BJ (cell line): ENCODE results near the gene ZBTB20. TPM values are rescaled to one million over a fixed set of nuclear protein-coding genes. Genes with fewer than 3 reads are reported as not detected.

Experiments used
- CTCF ChIA-PET: fragments of 350-600 bp; formaldehyde crosslinking; extraction: SDS; loops from one replicate; lab custom pipeline; 2021; ENCODE audit warnings: antibody characterized with exemption, inconsistent platforms; lab: Yijun Ruan, JAX
- POLR2A ChIA-PET: fragments of 300-600 bp; sonication (Branson Sonifier 250); formaldehyde crosslinking; extraction: SDS; loops from one replicate; lab custom pipeline; 2021; ENCODE audit warnings: antibody characterized with exemption; lab: Charles Lee
- DNase-seq: peaks from one replicate; pipeline ENCODE4 v3.0.0-alpha.2; 2011; ENCODE audit warnings: low read depth
- H3K27me3 ChIP-seq: 2 replicates; pipeline ENCODE4 v1.6.0; 2011; ENCODE audit warnings: low read length; ENCODE audit not compliant: control insufficient read depth, insufficient read depth
- H3K36me3 ChIP-seq: 2 replicates; pipeline ENCODE4 v1.5.1; 2011; ENCODE audit warnings: low read length; ENCODE audit not compliant: control insufficient read depth, insufficient read depth
- H3K4me3 ChIP-seq: 2 replicates; pipeline ENCODE4 v1.5.1; 2011; ENCODE audit warnings: low read depth, mild to moderate bottlenecking, control low read depth, low read length
- CTCF ChIP-seq: IDR thresholded peaks from 2 replicates; pipeline ENCODE4 v1.5.1; 2011; ENCODE audit warnings: low read depth, mild to moderate bottlenecking, control low read depth, inconsistent platforms, low read length, moderate library complexity; ENCODE audit not compliant: insufficient read depth
- polyA plus RNA-seq: library from polyadenylated mRNA; depleted of rRNA; stranded (reverse); fragments of >200 nt; gene quantifications from 2 replicates; pipeline ENCODE4 v1.2.3, GENCODE V29; 2011

Gene ZBTB20
- polyA plus RNA-seq, 1 experiment: 6.0 TPM

- ChIA-PET POLR2A (no interaction called here), CTCF (interaction anchor here (0.7 kb wide), 1 partner anchor 507 kb away, joined by 3 read pairs; no protein-coding TSS in a partner anchor)
- no peak for TF ChIP-seq CTCF
- H3K36me3 ChIP-seq: no peaks in the 10 kb centered on the region
- no peak for DNase-seq
- no peaks in the 10 kb centered on the region for H3K27me3 ChIP-seq
- H3K4me3 ChIP-seq: no peak overlapping the region
Measured at GRCh38 chr3:114609973-114610630, 537.0 kb downstream of the ZBTB20 start.

- no peak for TF ChIP-seq CTCF
- Histone ChIP-seq H3K36me3 (no peaks in the 10 kb centered on the region), H3K27me3 (no peaks in the 10 kb centered on the region), H3K4me3 (no peak overlapping the region)
- CTCF ChIA-PET: interaction anchor here (0.6 kb wide), 1 partner anchor 1180 kb away, joined by 3 read pairs; no protein-coding TSS in a partner anchor
- POLR2A ChIA-PET: interaction anchor here (0.9 to 1.1 kb wide), 2 partner anchors 16 to 538 kb away, joined by 6 to 19 read pairs; no protein-coding TSS in a partner anchor
- DNase-seq: peak; percentile 90
Measured at GRCh38 chr3:114608293-114608692, 538.8 kb downstream of the ZBTB20 start.

GRCh38 chr3:114606336-114606735 lies 540.8 kb downstream of the ZBTB20 start:
- DNase-seq: no peak
- ChIA-PET POLR2A (no interaction called here), CTCF (no interaction called here)
- no peaks in the 10 kb centered on the region for H3K36me3 ChIP-seq
- TF ChIP-seq CTCF: no peak
- no peaks in the 10 kb centered on the region for H3K27me3 ChIP-seq
- no peak overlapping the region for H3K4me3 ChIP-seq

GRCh38 chr3:114600571-114600970 lies 546.5 kb downstream of the ZBTB20 start:
- ChIA-PET CTCF (interaction anchor here (0.7 kb wide), 1 partner anchor 534 kb away, joined by 4 read pairs; no protein-coding TSS in a partner anchor), POLR2A (no interaction called here)
- DNase-seq: no peak
- H3K4me3 ChIP-seq: no peak overlapping the region
- TF ChIP-seq CTCF: no peak
- no peaks in the 10 kb centered on the region for H3K36me3 ChIP-seq
- no peaks in the 10 kb centered on the region for H3K27me3 ChIP-seq

- no peak overlapping the region for H3K4me3 ChIP-seq
- POLR2A ChIA-PET: no interaction called here
- H3K27me3 ChIP-seq: no peaks in the 10 kb centered on the region
- CTCF ChIA-PET: interaction anchor here (1.3 kb wide), 1 partner anchor 12 kb away, joined by 5 read pairs; no protein-coding TSS in a partner anchor
- TF ChIP-seq CTCF: no peak
- no peak for DNase-seq
- no peaks in the 10 kb centered on the region for H3K36me3 ChIP-seq
Measured at GRCh38 chr3:114597871-114598270, 549.2 kb downstream of the ZBTB20 start.
